Glutamatergic neuron (in vitro differentiated cells): ENCODE results near the gene MRPS23. TPM values are rescaled to one million over a fixed set of nuclear protein-coding genes. Genes with fewer than 3 reads are reported as not detected.

Source experiments
- DNase-seq: peaks from one replicate; pipeline ENCODE4 v3.0.0; 2022
- H3K27ac Mint-ChIP-seq: one replicate; pipeline ENCODE4 v1.8.0; 2020; ENCODE audit warnings: mild to moderate bottlenecking, mixed read lengths, inconsistent platforms; ENCODE audit not compliant: unreplicated experiment
- H3K27me3 Mint-ChIP-seq: one replicate; pipeline ENCODE4 v1.8.0; 2020; ENCODE audit warnings: mild to moderate bottlenecking, moderate library complexity, mixed read lengths, inconsistent platforms; ENCODE audit not compliant: unreplicated experiment
- H3K36me3 Mint-ChIP-seq: one replicate; pipeline ENCODE4 v1.8.0; 2020; ENCODE audit warnings: mild to moderate bottlenecking, mixed read lengths, inconsistent platforms; ENCODE audit not compliant: unreplicated experiment
- H3K4me1 Mint-ChIP-seq: one replicate; pipeline ENCODE4 v1.8.0; 2020; ENCODE audit warnings: mild to moderate bottlenecking, low read depth, mixed read lengths, inconsistent platforms; ENCODE audit not compliant: unreplicated experiment
- H3K4me3 Mint-ChIP-seq: one replicate; pipeline ENCODE4 v1.8.0; 2020; ENCODE audit warnings: mild to moderate bottlenecking, mixed read lengths, inconsistent platforms; ENCODE audit not compliant: unreplicated experiment
- H3K9me3 Mint-ChIP-seq: one replicate; pipeline ENCODE4 v1.8.0; 2020; ENCODE audit warnings: mild to moderate bottlenecking, moderate library complexity, mixed read lengths, inconsistent platforms; ENCODE audit not compliant: unreplicated experiment
- CTCF ChIP-seq: fragments of 200-600 bp; sonication (generic); IDR thresholded peaks from one replicate; pipeline ENCODE4 v1.5.0; 2021; ENCODE audit not compliant: partially characterized antibody, unreplicated experiment
- total RNA-seq: library from RNA; stranded (reverse); fragmentation: NEBNext Ultra II Directional; extraction: Animal tissue kit (Norgen Biotek cat#: 25700); gene quantifications from one replicate; pipeline ENCODE4 v1.2.1, GENCODE V29; 2021; ENCODE audit not compliant: unreplicated experiment

The MRPS23 gene
- total RNA-seq, 1 donor from 2014 or later = 50.0 TPM

- H3K36me3 Mint-ChIP-seq = no peaks in the 10 kb centered on the region
- TF ChIP-seq CTCF = no peak
- no peaks in the 10 kb centered on the region for H3K4me1 Mint-ChIP-seq
- H3K4me3 Mint-ChIP-seq = no peak overlapping the region
- H3K9me3 Mint-ChIP-seq = no peaks in the 10 kb centered on the region
- DNase-seq = no peak
- H3K27me3 Mint-ChIP-seq = no peaks in the 10 kb centered on the region
- H3K27ac Mint-ChIP-seq = no peak overlapping the region
Observed at GRCh38 chr17:57838453-57838852, 11.4 kb downstream of the MRPS23 start.

- Mint-ChIP-seq H3K4me1 (peaks cover 9% of the 10 kb centered on the region), H3K9me3 (no peaks in the 10 kb centered on the region), H3K27me3 (no peaks in the 10 kb centered on the region), H3K27ac (no peak overlapping the region), H3K4me3 (no peak overlapping the region), H3K36me3 (no peaks in the 10 kb centered on the region)
- no peak for DNase-seq
- TF ChIP-seq CTCF = no peak
Observed at GRCh38 chr17:57835333-57835900, 14.4 kb downstream of the MRPS23 start.

GRCh38 chr17:57834146-57834741 is 15.6 kb downstream of the MRPS23 start:
- Mint-ChIP-seq H3K27me3 (peaks cover 3% of the 10 kb centered on the region), H3K9me3 (peaks cover 1% of the 10 kb centered on the region), H3K27ac (no peak overlapping the region), H3K4me3 (peak overlapping the region; percentile 8), H3K36me3 (no peaks in the 10 kb centered on the region), H3K4me1 (peaks cover 12% of the 10 kb centered on the region)
- no peak for DNase-seq
- TF ChIP-seq CTCF = no peak

- H3K27me3 Mint-ChIP-seq = peaks cover 5% of the 10 kb centered on the region
- peak; percentile 90 for TF ChIP-seq CTCF
- peaks cover 15% of the 10 kb centered on the region for H3K4me1 Mint-ChIP-seq
- no peaks in the 10 kb centered on the region for H3K36me3 Mint-ChIP-seq
- H3K9me3 Mint-ChIP-seq = peaks cover 3% of the 10 kb centered on the region
- H3K4me3 Mint-ChIP-seq = no peak overlapping the region
- DNase-seq = peak; percentile 81
- no peak overlapping the region for H3K27ac Mint-ChIP-seq
Observed at GRCh38 chr17:57833179-57833939, 16.5 kb downstream of the MRPS23 start.
